Hepatocyte (in vitro differentiated cells): Measurements from ENCODE around the gene SSR3.

Experiments used
- EZH2phosphoT487 ChIP-seq: fragments of 200-600 bp; sonication (generic); IDR thresholded peaks from one replicate; pipeline ENCODE4 v1.6.1; 2018; ENCODE audit warnings: antibody characterized with exemption, mild to moderate bottlenecking, low read depth, moderate library complexity; ENCODE audit not compliant: unreplicated experiment, severe bottlenecking
- TF ChIP-seq, protein P1 (sequence below): fragments of 200-600 bp; sonication (generic); IDR thresholded peaks from 2 replicates; pipeline ENCODE4 v1.5.1; 2016; ENCODE audit warnings: antibody characterized with exemption, mild to moderate bottlenecking; ENCODE audit not compliant: poor library complexity

DNA sequence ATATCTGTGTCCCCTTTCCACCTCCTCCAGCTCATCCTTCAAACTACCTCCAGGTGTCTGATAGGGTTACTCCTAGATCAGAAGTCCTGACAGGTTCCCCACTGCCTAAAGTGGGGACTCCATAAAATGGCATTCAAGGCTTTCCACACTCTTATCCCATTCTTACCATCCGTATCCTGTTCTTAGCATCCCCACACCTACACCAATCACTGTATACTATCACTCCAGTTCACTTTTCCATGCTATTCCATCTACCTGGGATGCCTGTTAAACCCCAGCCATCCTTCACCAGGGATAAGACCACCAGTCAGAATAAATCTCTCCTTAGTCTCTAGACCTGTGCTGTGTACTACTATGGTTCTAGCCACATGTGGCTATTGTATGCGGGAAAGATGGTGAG, 19.1 kb downstream of the SSR3 start:
- TF ChIP-seq, protein P1, sequence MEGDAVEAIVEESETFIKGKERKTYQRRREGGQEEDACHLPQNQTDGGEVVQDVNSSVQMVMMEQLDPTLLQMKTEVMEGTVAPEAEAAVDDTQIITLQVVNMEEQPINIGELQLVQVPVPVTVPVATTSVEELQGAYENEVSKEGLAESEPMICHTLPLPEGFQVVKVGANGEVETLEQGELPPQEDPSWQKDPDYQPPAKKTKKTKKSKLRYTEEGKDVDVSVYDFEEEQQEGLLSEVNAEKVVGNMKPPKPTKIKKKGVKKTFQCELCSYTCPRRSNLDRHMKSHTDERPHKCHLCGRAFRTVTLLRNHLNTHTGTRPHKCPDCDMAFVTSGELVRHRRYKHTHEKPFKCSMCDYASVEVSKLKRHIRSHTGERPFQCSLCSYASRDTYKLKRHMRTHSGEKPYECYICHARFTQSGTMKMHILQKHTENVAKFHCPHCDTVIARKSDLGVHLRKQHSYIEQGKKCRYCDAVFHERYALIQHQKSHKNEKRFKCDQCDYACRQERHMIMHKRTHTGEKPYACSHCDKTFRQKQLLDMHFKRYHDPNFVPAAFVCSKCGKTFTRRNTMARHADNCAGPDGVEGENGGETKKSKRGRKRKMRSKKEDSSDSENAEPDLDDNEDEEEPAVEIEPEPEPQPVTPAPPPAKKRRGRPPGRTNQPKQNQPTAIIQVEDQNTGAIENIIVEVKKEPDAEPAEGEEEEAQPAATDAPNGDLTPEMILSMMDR = no peak
- no peak for TF ChIP-seq EZH2phosphoT487
